ENCODE results near the gene GBP1.
"Not testable (repeated sequence)": the region's sequence is repeated elsewhere in the genome, so short reads cannot be mapped to it uniquely, and the experiment has no call there.

GBP1 gene

GRCh38 chr1:89051300-89051954, 13.6 kb downstream of the GBP1 start:
- DNase-seq (ENCODE audit: low read depth) = no peak

DNA sequence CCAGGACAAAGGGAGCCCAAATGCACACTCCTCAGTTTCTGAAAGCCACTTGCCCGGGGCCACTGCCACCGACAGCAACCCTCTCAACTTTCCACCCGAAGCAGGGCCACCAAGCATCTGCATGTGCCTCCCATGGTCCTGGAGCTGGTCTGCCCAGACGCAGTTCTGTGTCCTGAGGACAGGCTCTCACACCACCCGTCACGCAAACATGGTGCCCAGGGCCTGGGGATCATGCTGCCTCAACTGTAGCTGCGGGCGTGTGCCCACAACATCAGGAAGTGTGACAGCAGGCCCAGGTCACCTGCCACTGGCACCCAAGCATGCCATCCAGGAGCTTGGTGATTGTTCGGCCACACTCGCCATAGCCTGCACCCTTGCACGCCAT, 14.4 kb downstream of the GBP1 start:
- DNase-seq (ENCODE audit: low read depth) = no peak

- not testable (repeated sequence) for DNase-seq (ENCODE audit: low read depth)
Observed at GRCh38 chr1:89049901-89050648, 14.9 kb downstream of the GBP1 start.

DNA sequence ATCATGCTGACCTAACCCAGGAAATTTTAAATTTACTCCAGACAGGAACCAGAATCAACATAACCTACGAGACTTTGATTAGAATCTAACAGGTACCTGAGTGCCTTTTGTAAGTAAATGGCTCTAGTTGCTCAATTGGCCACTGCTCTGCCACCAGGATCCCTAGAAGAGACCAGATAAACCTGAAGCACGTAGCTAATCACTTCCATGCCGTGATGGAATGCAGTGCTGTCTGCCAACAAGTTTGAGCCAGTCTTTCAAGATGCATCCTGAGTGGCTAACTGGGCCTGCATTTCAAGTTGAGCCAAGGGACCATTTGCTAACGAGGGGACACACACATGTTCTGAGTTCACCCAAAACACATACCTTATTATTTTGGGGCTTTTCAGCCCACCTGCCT, 15.8 kb downstream of the GBP1 start:
- DNase-seq (ENCODE audit: low read depth) = not testable (repeated sequence)

- no peak for DNase-seq (ENCODE audit: low read depth)
Observed at GRCh38 chr1:89047734-89048133, 17.3 kb downstream of the GBP1 start.

- not testable (repeated sequence) for DNase-seq (ENCODE audit: low read depth)
Observed at GRCh38 chr1:89046318-89047183, 18.5 kb downstream of the GBP1 start.

GRCh38 chr1:89044970-89045721, 19.9 kb downstream of the GBP1 start:
- DNase-seq (ENCODE audit: low read depth) = no peak

- no peak for DNase-seq (ENCODE audit: low read depth)
Observed at GRCh38 chr1:89043940-89044339, 21.1 kb downstream of the GBP1 start.

DNA sequence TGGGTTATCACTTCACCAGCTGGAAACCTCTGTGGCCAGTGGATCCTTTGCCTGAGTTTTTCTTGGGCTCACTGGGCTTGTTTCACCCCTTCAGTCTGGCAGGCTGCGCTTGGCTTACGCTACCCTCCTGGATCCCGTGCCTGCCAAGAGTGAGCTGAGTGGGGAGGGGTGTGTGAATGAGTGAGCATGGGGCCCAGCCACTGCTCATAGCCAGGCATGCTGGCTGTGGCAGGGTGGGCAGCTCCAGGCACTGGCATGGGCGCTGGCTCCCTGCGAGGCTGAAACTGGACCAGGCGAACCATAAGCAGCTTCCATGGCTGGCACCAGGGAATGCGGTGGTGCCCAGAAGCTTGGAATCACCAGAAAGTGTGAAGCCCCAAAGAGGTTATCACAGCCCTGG, 22.5 kb downstream of the GBP1 start:
- DNase-seq (ENCODE audit: low read depth) = no peak

DNA sequence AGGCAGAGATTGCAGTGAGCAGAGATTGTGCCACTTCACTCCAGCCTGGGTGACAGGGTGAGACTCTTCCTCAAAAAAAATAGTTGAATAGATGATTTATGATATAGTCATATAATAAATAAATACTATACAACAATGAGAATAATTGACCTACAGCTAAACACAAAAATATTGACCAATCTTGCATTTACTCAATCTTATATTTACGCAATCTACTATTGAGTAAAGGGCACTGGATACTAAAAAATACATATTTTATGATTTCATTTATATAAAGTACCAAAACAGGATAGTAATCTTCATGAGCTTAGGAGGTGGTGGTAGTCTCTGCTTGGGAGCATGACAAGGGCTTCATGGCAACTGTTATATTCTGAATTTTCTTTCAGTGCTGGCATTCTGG, 23.3 kb downstream of the GBP1 start:
- no peak for DNase-seq (ENCODE audit: low read depth)

- DNase-seq (ENCODE audit: low read depth) = no peak
Observed at GRCh38 chr1:89041119-89041641, 23.8 kb downstream of the GBP1 start.

- no peak for DNase-seq (ENCODE audit: low read depth)
Observed at GRCh38 chr1:89040315-89040626, 24.7 kb downstream of the GBP1 start.

GRCh38 chr1:89037186-89037585, 27.8 kb downstream of the GBP1 start:
- no peak for DNase-seq (ENCODE audit: low read depth)

DNA sequence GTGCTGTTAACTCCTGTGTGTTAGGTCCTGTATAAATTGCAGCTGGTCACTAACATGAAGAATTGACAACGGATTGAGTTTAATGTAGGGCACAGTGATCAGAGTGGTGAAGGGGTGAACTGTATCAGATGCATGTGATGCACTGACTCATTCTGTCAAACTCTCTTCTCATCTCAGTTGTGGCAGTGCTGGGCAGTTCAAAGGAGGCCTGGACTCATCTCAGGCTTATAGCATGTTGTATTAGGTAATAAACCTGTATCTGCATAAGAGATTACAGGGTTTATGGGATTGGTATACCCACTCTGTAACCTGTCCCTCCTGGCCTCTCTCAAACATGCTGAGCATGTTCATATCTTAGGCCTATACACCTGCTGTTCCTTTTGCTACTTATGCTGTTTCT, 29.9 kb downstream of the GBP1 start:
- DNase-seq (ENCODE audit: low read depth) = no peak

DNA sequence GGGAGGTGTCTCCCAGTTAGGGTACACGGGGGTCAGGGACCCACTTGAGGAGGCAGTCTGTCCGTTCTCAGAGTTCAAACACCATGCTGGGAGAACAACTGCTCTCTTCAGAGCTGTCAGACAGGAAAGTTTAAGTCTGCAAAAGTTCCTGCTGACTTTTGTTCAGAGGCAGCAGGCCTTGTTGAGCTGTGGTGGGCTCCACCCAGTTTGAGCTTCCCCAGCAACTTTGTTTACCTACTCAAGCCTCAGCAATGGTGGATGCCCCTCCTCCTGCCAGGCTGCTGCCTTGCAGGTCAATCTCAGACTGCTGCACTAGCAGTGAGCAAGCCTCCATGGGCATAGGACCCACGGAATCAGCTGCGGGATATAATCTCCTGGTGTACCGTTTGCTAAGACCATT, 31.0 kb downstream of the GBP1 start:
- DNase-seq (ENCODE audit: low read depth) = not testable (repeated sequence)

- not testable (repeated sequence) for DNase-seq (ENCODE audit: low read depth)
Observed at GRCh38 chr1:89029051-89029450, 36.0 kb downstream of the GBP1 start.

DNA sequence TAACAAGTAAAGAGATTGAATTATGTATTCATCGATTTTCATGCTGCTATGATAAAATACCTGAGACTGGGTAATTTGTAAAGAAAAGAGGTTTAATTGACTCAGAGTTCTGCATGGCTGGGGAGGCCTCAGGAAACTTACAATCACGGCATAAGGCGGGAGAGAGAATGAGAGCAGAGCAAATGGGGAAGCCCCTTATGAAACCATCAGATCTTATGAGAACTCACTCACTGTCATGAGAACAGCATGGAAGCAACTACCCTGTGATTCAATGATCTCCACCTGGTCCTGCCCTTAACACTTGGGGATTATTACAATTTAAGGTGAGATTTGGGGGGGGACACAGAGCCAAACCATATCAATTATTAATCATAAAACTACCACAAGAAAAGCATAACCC, 39.1 kb downstream of the GBP1 start:
- no peak for DNase-seq (ENCODE audit: low read depth)

DNA sequence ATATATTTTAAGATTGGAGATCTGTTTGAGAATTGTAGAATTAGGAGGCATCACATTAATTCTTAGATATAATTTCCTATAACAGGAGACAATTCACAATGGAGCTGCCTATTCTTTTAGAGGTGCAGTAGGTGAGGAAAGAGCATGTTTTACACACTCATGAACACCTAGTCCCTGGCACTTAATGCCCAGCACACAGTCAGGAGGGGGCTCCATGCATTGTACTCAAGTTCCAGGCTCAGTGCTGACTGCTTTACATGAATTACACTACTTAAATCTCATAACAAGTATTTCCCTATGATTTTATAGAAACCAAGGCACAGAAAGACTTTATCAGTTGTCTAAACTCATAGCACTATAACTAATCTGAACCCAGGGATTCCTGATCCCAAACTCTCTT, 42.0 kb downstream of the GBP1 start:
- DNase-seq (ENCODE audit: low read depth) = no peak

DNA sequence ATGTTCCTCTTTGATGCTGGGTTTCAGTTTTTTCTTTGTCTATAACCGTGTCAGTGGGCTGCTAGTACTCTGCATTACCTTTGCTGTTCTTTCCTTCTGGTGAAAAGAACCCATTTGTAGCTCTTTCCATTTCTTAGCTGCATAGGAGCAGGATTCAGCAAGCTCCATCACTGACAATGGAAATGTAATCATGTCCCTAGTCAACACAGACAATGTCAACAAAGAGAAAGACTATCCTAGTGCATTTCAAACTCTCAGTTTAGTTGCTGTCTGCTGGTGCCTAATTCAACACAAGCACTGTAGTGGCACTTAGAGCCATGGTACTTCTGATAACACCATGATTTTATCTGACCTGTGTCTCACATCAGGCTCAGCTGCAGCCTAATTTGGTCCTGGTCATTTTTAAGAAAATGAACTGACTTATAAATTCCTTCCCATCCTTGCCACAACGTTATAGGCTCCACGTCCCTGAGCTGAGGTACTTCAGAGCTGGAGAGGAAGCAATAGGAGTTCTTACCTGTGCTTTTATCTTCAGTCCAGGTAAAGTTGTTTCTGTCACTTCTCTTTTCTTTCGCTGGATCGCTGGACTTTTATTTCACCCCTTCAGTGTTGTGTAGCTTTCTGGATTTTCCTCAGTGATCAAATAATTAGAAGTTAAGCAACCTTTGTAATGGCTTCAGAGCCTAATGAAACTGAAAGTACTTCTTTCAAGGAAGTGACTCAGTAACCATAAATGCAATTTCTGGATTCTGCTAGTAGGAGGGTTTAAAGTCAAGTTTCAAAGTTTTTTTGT, 42.6 kb downstream of the GBP1 start, which contains the start of gene GBP3:
TSS of gene GBP3 (minus strand) at position 700 of the 793 bp plus-strand sequence. CDS start 2,145 bp downstream, outside the sequence.
- no peak for DNase-seq (ENCODE audit: low read depth)

DNA sequence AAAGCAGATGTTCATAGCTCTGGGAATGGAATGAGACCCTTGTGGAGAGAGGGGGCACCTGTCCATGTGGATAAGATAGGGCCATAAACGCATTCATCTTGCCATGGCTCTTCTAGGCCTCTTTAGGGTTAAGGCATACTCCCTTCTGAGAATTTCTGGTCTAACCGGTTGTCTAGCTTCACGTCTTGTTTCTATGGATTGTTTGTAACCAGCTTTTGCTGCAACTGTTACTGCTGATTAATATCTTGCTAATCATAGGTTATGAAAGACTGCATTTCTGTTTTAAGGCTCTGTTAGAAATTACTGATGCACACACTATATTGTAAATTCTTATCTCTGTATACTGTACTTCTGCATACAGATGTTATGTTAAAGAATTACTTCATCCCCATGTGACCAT, 46.7 kb downstream of the GBP1 start:
- DNase-seq (ENCODE audit: low read depth) = not testable (repeated sequence)

DNA sequence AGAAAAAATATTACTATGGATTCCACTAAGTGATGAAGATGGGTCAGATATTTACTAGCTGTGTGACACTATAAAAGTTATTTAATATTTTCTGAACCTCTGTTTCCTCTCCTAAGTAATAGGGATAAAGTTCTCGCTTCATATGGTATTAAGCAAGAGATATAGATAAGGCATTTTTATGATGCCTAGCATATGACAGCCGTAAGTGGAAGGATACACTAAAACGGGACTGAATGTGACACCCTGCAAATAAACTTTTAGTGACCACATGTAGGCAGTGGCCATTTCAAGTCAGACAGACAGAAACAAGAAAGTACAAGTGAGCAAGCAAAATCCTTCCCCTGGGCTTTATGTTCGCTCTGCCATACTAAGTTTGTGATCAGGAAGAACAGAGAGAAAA, 56.5 kb downstream of the GBP1 start:
- no peak for DNase-seq (ENCODE audit: low read depth)

All from activated T-cell treated with anti-CD3 and anti-CD28 coated beads for 24 hours (primary cell).